OCI-M1 (cell line): ENCODE data around the gene ADAM10.
A peak's percentile ranks its signal among the peaks of the same experiment; 100 is the strongest.

ENCODE experiments used
- DNase-seq: peaks from one replicate; lab custom pipeline; 2025; lab: John Stamatoyannopoulos, UW

The ADAM10 gene

DNA sequence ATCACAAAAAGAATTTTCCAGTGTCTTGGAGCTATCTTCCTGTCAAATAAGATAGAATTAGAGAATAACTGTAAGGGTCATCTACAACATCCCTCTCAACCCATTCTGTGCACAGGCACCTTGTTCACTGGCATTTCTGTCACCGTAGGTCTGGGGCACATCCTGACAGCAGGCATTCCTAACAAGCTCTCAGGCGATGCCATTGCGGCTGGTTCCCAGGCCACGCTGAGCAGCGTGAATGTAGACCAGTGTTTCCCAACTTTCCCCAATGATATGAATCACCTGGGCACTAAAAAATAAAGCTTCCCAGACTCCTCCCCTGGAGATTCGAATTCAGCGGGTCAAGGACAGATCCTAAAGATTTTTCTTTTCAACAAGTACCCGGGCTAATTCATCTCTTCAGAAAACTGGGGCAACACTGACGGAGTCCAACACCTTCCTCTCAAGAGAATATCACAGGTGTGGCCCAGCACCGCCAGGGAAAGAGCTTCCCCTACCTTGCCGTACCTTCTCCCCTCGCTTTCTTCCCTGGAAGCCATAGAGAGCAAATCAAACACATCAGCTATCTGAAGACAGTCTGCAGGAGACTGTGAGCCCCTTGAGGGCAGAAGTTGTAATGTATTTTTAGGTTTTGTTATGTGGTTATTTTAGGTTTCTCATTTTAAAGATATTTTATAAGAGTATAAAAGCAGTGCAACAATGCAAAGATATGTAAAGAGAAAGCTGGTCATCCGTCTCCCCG, 174.3 kb downstream of the ADAM10 start:
- no peak for DNase-seq

DNA sequence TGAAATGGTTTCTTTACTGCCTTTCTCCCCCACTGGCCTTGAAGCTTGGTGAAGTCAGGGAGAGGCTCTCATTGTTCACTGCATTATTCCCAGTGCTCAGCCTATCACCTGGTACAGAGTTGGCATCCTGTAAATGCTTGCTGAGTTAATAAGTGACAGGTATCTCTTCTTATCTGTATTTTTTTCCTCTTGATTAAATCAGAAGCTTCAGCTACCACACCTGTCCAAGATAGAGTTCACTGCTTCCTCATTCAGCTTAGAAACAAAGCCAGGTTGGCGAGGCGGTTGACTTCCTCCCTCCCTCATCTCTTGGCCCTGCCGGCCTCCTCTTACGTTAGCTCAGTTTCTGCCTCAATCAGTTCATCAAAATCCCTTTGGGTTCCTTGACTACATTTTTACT, 174.9 kb downstream of the ADAM10 start:
- DNase-seq: no peak

DNA sequence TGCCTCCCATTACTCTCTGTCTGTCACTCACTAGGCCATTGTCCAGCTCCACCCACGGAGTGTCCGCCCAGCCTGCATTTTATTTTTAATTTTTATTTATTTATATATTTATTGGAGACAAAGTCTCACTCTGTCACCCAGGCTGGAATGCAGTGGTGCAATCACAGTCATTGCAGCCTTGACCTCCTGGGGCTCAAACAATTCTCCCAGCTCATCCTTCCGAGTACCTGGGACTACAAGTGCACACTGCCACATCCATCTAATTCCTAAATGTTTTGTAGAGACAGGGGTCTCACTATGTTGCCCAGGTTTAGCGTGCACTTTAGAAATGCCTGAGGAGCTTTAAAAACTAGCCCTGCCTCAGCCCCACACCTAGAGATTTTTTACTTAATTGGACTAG, 176.2 kb downstream of the ADAM10 start:
- DNase-seq: no peak

DNA sequence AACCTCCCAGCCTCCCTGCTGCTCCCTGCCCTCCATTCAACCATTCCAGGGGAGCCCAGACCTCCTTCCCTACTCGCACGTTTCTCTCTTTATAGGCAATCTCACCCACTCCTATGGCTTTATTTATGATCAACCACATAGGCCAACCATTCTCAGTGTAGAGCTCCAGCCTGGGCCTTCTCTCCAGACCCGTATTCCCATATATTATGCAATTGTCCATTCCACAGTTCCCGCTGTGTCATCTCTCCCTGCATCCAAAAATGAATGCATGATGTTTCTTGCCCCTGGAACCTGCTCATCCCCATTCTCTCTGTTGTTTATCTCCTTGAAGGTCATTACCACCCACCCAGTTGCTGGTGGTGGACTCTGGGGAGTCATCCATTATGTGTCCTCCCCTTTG, 177.0 kb downstream of the ADAM10 start:
- no peak for DNase-seq

DNA sequence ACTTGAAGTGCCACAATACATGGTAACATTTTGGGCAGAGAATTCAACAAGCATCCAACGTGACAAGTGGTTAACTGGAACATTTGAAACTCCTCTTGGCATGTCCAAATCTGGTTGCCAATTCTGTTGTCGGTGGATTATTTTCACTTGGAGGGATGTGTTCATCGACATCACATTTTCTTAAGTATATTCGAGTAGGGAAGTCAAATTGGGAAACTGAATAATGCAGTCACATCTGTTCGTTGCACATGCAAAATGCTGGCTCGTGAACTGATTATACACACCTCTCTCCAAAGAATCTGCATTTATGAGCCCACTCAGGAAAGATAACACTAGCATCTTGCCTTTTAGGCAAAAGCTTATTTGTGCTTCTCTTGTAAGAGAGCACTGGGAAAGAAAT, 178.0 kb downstream of the ADAM10 start:
- no peak for DNase-seq

DNA sequence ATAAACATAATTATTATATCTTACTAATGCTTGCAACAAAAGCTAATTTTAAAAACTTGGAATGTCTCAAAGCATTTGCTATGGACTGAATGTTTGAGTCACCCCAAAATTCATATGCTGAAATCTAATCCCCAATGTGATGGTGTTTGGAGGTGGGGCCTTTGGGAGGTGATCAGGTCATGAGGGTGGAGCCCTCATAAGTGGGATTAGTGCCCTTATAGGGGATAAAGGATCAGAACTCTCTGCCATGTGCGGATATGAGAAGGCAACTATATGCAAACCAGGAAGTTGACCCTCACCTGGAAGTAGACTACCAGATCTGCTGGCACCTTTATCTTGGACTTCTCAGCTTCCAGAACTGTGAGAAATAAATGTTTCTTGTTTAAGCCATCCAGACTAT, 180.1 kb downstream of the ADAM10 start:
- DNase-seq: no peak

DNA sequence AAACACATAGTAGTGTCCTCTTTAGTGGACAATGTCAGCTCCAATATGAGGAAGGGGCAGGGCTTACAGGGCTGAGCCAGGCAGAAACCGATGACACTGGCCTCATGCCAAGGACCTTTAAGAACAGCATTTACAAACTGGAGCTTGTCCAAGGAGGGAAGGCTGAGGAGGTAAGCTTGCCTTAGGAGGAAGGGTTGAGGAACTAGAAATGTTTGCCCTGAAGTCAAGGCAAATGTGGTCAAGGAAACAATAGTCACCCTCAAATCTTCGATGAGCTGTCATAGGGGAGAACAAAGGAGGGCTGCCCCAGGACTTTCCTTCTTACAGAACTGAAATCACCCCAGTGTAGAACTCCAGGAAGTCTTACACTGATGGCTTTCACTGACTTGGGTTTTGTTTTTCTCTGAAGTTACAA, 181.3 kb downstream of the ADAM10 start:
- peak; percentile 93 for DNase-seq

DNA sequence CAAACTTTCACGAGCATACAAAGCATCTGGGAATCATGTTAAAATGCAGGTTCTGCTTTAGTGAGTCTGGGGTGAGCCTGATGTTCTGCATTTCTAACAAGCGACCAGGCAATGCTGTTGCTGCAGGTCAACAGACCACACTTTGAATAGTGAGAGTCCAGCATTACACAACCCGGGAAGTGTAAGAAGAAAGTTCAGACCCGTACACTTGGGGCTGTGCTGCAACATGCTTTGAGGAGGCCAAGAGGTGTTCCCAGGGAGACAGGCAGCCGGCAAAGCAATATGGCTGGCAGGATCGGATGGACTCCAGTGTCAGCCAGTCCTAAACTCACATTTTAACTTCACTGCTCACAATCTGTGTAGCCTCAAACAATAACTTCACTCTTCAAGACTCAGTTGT, 183.5 kb downstream of the ADAM10 start:
- no peak for DNase-seq

DNA sequence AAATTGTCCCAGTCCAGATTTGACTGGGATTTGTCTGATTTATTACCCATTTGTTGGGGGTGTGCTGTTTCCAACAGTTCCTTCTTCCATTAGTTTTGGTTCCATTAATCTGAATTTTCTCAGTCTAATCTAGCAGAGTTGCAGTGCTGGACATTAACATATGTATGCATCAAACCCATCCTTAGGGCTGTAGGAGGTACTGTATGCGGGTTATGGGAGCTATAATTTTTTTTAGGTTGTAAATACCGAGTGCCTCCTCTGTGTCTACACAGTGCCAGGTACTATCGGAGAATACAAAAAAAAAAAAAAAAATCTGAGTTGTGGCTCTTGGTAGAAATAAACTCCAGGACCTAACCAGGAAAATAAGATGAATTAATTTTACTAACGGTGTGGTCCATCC, 183.9 kb downstream of the ADAM10 start:
- DNase-seq: no peak

DNA sequence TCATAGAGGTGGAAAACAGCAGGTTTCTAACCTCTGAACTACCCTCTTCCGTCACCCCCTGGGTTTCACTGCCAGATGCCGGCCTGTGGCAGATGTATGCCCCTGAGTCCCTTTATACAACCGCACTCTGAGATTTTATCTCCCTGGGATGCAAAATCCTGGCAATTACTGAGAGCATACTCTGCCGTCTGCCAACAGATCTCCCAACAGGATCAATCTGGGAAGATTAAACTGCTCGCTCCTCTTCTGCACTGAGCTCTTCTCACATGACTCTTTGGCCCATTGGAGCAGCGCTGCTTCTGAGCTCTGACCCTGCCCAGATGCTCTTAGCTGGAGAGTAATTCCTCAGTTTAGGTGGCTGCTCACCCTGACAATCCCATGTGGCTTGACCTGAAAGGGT, 184.5 kb downstream of the ADAM10 start:
- no peak for DNase-seq

DNA sequence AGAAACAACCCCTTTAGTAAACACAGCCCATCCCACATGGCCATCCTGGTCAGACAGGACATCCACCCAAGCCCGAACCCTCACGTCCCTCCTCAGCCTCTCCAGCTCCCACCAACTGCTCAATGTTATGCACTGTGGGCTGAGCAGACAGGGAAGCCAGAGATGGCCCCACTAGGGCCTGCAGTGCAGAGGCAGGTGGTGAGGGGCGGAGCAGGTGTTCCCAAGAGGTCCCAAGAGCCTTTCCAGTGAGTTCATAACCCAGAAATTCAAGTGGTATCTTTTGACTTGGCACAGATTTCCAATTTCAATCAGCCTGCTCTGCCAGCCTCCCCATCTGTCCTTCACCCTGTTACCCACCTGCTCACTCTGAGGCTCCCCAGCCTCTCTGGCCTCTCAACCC, 187.4 kb downstream of the ADAM10 start:
- DNase-seq: no peak

DNA sequence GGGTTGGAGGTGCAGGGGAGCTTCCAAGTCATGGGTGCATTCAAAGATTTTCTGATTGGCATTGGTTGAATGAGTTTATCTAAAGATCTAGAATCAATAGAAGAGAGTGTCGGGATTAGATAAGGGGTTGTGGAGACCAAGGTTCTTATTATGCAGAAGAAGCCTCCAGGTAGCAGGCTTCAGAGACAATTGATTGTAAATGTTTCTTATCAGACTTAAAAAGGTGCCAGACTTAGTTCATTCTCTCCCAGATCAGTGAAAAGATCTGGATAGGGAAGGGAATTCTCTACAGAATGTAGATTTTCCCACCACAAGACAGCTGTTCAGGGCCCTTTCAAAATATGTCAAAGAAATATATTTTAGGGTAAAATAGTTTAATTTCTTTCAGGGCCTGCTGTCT, 188.2 kb downstream of the ADAM10 start:
- no peak for DNase-seq

DNA sequence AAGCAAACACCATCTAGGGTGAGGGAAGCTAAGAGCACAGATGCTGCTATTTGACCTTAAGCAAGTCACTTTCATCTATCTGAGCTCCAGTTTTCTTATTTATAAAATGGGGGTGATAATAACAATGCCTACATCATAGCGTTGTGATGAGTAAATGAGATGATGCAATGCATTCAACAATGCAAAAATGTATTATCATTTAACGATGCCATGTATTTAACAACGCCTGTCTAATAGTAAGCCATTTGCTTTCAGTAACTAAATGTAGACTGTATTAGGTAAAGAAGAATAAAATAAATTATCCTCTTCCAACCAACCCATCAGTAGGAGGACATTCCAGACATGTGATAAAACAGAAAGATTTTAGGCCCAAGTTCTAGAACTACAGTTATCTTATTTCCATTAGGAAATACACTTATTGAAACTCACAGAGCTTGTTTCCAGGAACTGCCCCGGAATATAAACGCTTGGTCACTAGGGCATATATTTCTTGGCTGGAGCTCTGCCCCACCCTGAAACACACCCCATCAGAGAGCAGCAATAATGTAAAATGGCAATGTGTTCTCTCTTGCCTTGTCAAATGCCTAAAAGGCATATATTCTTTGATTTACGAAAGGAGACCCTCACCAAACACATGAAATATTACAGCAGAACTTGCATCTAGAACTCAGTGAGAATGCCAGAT, 189.5 kb downstream of the ADAM10 start:
- no peak for DNase-seq

DNA sequence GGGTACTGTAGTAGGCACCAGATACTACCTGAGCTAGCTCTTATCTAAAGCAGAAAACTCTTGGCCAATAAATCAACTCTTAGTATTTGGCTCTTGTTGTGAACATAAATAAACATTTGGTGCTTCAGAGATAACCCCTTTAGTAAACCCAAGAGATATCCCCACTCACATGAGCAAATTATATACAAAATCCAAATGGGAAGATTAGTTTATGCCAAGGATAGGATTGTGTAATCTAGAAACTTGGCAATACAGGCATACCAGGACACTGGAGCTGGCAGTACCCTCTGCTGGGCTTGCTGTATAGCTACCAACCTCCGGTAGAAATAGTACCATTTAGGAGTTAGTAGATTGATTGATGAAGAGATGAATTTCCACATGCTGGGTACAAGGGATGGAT, 190.7 kb downstream of the ADAM10 start:
- no peak for DNase-seq

DNA sequence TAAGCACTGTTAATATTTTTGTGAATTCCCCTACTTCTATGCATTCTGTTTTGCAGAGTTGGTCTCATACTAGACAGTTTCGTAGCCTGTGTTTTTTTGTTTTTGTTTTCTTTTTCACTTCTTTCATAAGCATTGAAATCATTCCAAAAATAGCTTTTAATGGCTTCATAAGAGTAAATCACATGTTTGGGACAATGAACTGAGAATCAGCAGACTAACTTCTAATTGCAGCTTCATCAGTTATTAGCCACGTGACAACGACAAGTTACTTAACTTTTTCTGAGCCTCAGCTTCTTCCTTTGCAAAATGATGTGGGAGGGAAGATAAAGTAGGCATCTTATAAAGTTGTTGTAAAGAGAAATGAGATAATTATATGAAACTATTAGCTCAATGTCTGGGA, 193.0 kb downstream of the ADAM10 start:
- DNase-seq: no peak

DNA sequence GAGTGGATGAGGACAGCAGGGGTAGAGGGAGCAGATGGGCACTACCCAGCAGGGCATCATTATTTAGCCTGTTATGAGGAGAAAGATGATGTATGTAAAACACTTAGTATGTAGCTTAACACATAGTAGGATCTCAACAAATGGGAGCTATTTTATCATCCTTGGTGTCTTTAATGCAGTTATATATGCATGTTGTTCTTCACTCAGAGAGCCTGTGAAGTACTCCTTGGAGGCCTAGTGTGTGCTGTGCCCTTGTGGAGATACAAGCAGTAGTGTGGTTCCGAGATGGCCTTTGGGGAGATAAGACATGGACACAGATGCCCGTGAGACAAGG, 193.5 kb downstream of the ADAM10 start:
- DNase-seq: peak; percentile 69

DNA sequence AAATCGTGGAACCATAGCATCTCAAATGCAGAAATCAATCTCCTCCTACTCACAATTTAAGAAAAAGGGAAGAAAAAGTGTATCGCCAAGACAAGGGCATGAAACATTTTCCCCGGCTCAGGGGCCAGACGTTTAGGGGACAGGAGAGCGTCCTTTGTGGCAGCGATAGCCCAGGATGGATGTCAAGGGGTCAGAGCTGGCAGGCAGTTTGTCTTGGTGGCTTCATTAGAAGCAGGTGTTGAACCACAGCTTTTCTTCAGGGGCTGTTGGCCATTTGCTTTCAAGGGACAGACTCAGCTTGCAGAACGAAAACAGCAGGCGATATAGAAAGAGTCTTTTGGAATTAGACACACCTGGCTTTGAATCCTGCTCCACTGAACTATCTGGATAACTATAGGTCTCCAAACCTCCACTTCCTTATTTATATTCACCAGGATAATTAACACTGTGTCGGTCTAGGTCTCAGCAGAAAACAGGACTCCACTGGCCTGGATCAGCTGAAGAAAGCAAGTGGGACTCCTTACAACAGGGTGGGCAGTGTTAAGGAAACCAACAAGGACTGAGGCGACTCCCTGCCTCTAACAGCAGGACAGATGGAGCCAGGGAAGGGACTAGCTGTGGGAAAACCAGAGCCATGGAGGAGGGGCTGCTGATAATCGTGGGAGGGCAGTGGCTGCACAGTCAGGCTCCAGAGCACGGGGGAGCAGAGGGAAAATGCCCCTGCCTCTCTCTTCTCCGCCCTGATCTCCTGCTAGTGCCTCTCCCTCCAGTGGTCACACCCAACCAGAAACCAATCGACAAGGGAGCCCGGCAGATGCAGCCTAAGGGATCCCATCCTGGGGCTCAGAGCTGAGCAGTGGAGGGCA, 194.1 kb downstream of the ADAM10 start:
- DNase-seq: no peak

DNA sequence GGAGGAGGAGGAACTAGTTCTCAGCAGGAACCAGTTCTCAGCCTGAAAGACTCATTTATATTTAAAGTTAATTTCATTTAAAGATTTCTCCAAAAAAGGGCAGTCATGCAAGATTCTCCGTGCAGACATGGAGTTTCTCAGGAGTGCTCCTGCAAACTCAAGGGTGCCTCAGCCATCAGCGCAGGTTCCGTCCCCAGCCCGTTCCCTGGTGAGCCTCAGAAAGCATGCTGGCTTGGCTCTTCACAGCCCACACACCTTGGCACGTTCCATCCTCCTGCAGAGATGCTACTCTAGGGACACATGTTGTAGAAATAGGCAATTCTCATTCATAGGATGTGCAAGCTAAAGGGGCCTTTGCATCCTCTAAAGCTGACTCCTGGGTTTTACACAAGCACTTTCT, 194.7 kb downstream of the ADAM10 start:
- DNase-seq: no peak

DNA sequence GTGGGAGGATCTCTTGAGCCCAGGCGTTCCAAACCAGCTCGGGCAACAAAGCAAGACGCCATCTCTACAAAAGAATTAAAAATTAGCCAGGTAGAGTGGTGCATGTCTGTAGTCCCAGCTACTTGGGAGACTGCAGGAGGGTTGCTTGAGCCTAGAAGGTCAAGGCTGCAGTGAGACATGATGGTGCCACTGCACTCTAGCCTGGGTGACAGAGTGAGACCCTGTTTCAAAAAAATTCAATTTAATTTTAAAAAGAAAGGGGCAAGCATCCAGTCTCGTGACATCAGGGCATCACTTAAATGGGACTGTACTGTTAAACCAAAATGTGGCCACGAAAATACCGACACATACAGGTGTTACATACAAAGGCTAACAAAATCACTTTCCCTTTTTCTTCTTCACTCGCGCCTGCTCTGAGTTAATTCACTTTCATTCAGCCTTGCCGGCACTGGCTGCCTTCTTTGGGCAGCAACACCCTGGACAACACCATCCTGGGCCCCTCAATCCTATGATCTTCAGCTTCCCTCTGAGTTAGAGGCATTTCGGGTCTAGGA, 196.1 kb downstream of the ADAM10 start:
- no peak for DNase-seq

DNA sequence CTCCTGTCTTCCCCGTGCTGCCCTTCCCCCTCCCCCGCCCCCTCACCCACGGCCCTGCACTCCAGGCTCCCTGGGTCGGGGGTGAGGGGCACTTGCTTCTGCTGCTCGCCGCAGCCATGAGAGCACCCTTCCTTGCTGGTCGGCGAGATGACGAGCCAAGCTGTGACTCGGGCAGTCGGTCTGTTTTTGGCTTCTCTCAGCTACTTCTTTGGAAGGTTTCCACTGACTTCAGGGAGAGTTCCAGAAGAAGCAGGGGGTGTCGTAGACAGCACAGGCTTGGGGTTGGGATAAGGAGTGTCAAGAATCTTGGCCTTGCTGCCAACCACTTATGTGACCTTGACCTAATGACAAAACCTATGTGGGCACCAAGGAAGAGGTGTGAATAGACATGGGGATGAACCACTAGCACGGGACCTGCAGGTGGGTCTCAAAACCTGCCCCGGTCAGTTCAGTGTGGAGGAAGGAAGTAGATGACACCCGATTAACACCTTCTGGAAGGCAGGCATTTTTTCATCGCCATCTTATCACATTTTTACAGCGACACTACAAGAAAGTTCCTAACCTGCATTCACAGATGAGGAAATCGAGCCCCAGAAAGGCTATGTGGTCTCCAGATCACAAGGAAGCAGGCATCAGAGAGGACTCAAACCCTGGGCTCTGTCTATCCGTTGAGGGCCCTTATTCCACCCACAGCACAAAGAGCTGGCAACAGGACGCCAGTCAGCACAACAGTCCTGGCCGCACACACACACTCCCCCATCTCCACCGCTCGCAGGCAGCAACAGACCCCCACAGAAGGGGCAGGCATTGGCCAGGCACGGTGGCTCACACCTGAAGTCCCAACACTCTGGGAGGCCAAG, 196.8 kb downstream of the ADAM10 start:
- no peak for DNase-seq

DNA sequence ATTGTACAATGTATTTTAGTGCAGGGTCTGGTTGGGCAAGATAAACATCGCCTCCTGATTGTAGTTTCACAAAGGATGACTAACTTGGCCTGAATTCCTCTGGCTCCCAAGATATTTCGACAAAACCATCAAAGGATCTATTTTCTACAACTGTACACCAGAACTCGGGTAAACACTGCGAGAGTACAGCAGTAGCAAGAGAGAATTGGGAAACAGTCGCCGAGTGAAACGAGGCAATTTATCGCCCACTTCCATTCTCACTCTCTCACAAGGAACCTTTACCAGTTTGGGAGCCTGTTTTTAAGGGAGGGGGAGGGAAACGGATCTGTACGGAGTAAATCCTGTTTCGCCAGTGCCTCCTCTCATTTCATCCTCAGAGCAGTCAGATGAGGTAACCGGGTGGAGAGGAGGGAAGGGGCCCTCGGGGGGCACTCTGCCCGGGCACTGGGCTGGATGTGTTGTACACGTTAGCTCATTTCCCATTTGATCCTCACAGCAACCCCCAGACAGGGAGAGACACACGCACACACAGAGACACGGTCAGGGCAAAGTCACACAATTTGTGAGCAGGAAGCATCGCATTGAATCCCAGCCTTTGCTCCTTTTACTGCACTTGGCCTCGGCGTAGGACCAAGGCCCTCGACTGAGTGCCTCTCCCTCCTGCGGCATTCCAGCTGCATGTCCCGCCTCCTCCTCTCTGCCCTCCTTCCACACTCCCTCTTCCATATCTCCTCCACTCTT, 197.6 kb downstream of the ADAM10 start:
- DNase-seq: peak; percentile 63
